HG03280 (cell line): ENCODE data around the gene KDM6B.

Source experiments
- ATAC-seq: cut with Tn5 transposase; IDR thresholded peaks from one replicate; pipeline ENCODE4 v1.9.1; 2021; ENCODE audit warnings: mild to moderate bottlenecking, moderate library complexity; ENCODE audit not compliant: unreplicated experiment

The KDM6B gene

DNA sequence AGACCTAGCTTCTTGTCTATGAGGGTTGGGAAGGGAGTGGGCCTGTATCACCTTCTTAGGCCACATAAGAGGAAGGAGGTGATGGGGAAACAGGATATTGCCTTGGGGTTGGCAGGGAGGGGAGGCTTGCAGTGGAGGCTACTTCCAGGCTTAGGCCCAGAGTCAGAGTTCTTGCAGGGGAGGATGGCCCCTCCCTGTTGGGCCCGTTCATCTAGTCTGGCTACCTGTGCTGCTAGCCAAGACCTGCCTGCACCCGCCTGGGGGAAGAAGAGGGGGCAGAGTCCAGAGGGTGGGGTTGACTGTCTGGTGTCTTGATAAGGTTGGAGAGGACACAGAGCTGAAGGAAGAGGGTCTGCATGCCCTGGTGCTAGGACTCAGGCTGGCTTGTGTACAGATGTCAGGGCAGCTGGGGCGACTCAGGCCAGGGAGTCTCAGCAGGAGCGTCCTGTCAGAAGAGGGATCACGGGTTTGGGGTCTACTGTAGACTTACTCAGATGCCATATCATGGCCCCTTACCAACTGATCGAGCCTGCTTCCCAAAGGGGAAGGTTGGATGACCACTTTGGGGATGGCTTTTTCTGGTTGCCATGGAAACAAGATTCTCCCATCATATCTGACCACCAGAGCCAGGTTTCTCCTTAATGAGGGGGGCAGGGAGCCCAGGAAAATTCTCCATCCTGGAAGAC lies 5.3 kb downstream of the KDM6B start:
- no peak for ATAC-seq

- ATAC-seq = no peak
Measured at GRCh38 chr17:7839876-7840261, 5.9 kb downstream of the KDM6B start.

DNA sequence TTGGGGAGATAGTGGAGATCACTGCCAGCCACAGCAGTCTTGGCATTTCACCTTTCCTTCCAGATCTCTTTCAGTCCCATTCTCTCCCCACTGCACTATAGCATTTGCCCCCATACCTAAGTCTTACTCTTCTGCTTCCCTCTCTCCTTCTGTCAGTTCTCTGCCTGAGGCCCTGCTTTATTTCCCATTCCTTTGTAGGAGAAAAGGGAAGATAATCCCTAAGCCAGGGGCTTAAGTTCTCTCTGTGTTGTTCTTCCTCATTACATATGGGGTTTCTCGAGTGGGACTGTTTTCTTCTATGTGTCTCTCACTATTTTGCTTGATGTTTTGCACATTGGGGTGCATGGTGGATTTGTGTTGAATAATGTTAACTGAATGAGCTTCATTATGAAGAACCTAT lies 6.4 kb downstream of the KDM6B start:
- no peak for ATAC-seq

- ATAC-seq = no peak
Measured at GRCh38 chr17:7840875-7841274, 6.9 kb downstream of the KDM6B start.

DNA sequence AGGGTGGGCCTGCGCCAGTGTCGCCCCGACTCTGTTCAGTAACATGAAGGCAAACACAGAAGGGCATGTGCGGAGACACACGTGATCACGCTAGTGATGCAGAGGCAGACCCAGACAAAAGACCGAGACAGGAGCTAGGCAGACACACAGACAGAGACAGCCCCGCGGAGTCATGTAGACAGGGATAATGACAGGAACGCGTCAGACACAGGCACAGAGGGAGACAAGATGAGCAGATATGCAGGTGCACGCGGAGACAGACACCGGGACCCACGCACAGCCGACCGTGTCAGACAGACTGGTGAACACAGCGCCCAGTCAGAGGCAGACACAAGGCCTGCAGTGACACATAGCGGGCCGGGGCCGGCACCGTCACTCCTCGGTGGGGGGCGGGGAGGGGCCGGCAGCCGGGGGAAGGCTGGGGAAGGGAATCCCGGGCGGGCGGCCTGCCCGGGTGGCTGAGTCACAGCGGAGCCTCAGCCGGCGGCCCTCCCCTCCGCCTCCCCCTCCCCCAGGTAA lies 7.4 kb downstream of the KDM6B start:
- ATAC-seq = peak; percentile 5

- ATAC-seq = peak; percentile 24
Measured at GRCh38 chr17:7841915-7842379, 7.9 kb downstream of the KDM6B start.

GRCh38 chr17:7842380-7843256 lies 8.6 kb downstream of the KDM6B start:
- peak; percentile 28 for ATAC-seq

DNA sequence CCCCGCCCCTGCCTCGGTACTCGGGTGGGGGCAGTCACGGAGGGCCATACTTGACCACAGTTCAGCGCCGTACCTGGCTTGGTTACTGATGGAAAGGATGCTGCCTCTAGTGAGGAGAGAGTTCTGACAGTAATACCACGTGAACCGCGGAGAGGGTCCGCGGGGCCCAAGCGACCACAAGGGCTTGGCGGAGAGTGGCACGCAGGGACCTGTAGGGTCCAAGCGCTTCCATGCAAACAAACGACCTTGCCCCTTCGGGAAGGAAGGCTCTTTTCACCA lies 9.2 kb downstream of the KDM6B start:
- ATAC-seq = peak; percentile 0

DNA sequence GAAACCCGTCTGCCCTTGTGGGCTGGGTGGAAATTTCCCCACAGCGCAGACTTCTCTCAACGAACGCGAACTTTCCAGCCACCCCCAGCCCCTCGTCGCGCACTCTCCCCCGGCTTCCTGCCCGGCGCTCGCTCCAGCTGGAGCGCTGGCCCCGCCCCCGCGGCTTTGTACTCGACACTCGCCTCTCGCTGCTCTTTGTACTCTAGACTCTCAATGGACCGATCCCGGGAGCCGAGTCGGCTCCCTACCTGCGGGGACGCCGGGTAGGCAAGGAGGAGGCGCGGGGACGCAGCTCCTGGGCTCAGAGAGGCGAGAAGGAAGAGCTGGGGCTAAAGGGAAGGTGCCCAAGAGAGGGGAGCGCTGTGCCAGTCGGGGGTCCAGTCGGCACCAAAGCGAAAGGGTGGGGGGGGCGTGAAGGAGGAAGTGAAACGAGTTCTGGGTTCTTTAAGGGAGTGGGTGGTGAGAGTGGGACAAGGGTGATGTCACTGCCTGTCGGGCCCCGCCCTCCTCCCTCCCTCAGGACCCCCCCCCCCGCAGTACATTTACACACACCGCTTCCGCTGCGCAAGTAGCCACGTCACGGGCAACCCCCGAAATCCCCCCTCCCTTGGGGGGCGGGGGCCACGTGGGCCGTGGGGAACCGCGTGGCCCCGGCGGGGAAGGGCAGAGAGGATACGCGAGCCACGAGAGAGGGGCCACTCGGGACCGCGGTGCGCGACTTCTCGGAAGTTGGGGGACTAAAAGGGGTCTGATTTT lies 9.7 kb downstream of the KDM6B start:
- ATAC-seq = peak; percentile 36

GRCh38 chr17:7844292-7845154 lies 10.5 kb downstream of the KDM6B start:
- ATAC-seq = peak; percentile 43

- no peak for ATAC-seq
Measured at GRCh38 chr17:7845359-7846062, 11.5 kb downstream of the KDM6B start.

DNA sequence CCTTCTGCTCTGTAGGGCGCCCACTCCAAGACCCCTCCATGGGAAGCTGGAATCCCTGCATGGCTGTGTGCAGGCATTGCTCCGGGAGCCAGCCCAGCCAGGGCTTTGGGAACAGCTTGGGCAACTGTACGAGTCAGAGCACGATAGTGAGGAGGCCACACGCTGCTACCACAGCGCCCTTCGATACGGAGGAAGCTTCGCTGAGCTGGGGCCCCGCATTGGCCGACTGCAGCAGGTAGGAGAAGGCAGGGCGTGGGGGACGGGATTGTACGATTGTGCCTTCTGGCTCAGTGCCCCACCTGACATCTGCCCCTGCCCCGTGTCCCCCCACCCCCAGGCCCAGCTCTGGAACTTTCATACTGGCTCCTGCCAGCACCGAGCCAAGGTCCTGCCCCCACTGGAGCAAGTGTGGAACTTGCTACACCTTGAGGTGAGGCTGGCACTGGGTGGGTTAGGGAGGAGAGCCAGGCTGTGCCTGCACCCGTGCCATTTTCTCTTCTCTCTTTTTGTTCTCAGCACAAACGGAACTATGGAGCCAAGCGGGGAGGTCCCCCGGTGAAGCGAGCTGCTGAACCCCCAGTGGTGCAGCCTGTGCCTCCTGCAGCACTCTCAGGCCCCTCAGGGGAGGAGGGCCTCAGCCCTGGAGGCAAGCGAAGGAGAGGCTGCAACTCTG lies 12.2 kb downstream of the KDM6B start:
- ATAC-seq = no peak

- ATAC-seq = no peak
Measured at GRCh38 chr17:7846765-7847661, 13.0 kb downstream of the KDM6B start.

DNA sequence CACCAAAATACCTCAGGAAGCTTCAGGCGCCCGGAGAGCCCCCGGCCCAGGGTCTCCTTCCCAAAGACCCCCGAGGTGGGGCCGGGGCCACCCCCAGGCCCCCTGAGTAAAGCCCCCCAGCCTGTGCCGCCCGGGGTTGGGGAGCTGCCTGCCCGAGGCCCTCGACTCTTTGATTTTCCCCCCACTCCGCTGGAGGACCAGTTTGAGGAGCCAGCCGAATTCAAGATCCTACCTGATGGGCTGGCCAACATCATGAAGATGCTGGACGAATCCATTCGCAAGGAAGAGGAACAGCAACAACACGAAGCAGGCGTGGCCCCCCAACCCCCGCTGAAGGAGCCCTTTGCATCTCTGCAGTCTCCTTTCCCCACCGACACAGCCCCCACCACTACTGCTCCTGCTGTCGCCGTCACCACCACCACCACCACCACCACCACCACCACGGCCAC lies 14.1 kb downstream of the KDM6B start:
- no peak for ATAC-seq

- ATAC-seq = no peak
Measured at GRCh38 chr17:7848739-7849129, 14.7 kb downstream of the KDM6B start.

DNA sequence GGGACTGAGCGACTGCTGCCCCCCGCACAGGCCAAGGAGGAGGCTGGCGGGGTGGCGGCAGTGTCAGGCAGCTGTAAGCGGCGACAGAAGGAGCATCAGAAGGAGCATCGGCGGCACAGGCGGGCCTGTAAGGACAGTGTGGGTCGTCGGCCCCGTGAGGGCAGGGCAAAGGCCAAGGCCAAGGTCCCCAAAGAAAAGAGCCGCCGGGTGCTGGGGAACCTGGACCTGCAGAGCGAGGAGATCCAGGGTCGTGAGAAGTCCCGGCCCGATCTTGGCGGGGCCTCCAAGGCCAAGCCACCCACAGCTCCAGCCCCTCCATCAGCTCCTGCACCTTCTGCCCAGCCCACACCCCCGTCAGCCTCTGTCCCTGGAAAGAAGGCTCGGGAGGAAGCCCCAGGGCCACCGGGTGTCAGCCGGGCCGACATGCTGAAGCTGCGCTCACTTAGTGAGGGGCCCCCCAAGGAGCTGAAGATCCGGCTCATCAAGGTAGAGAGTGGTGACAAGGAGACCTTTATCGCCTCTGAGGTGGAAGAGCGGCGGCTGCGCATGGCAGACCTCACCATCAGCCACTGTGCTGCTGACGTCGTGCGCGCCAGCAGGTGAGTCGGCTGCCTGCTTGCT lies 15.2 kb downstream of the KDM6B start:
- no peak for ATAC-seq

GRCh38 chr17:7849751-7850504 lies 15.9 kb downstream of the KDM6B start:
- ATAC-seq = no peak
